ENCODE results near the gene CCDC197.

Gene CCDC197

GRCh38 chr14:93957751-93958566 is 39.1 kb upstream of the CCDC197 start:
- Mint-ChIP-seq H3K27me3 (no peaks in the 10 kb centered on the region), H3K27ac (peak overlapping the region; percentile 92 to 100), H3K9me3 (no peaks in the 10 kb centered on the region), H3K4me3 (peak overlapping the region; percentile 93 to 97), H3K4me1 (peaks cover 100% of the 10 kb centered on the region)
- DNase-seq, result peak in 1 of 2 donors; percentile 39
- no peak for ATAC-seq

- no peaks in the 10 kb centered on the region for H3K9me3 Mint-ChIP-seq
- H3K4me1 Mint-ChIP-seq, result peaks cover 100% of the 10 kb centered on the region
- ATAC-seq (no peak), DNase-seq (no peak)
- H3K27me3 Mint-ChIP-seq, result no peaks in the 10 kb centered on the region
- H3K4me3 Mint-ChIP-seq, result peak overlapping the region; percentile 87 to 97
- peak overlapping the region; percentile 98 to 100 for H3K27ac Mint-ChIP-seq
These were observed 38.4 kb upstream of the CCDC197 start for GRCh38 chr14:93958567-93959238.

- peak; percentile 94 to 98 for DNase-seq
- Mint-ChIP-seq H3K4me3 (peak overlapping the region; percentile 87 to 97), H3K27me3 (no peaks in the 10 kb centered on the region), H3K9me3 (peaks cover under 1% of the 10 kb centered on the region in 2 donors), H3K27ac (peak overlapping the region; percentile 98 to 100), H3K4me1 (peaks cover 100% of the 10 kb centered on the region)
- ATAC-seq, result peak; percentile 86
These were observed 37.6 kb upstream of the CCDC197 start for GRCh38 chr14:93959239-93960107.

GRCh38 chr14:93960108-93960475 is 37.0 kb upstream of the CCDC197 start:
- ATAC-seq (peak; percentile 24), DNase-seq (peak in 1 of 2 donors; percentile 55)
- Mint-ChIP-seq H3K9me3 (peaks cover 7% of the 10 kb centered on the region in 2 donors), H3K4me3 (peak overlapping the region; percentile 87 to 97), H3K27me3 (no peaks in the 10 kb centered on the region), H3K4me1 (peaks cover 100% of the 10 kb centered on the region), H3K27ac (peak overlapping the region; percentile 98 to 100)

DNA sequence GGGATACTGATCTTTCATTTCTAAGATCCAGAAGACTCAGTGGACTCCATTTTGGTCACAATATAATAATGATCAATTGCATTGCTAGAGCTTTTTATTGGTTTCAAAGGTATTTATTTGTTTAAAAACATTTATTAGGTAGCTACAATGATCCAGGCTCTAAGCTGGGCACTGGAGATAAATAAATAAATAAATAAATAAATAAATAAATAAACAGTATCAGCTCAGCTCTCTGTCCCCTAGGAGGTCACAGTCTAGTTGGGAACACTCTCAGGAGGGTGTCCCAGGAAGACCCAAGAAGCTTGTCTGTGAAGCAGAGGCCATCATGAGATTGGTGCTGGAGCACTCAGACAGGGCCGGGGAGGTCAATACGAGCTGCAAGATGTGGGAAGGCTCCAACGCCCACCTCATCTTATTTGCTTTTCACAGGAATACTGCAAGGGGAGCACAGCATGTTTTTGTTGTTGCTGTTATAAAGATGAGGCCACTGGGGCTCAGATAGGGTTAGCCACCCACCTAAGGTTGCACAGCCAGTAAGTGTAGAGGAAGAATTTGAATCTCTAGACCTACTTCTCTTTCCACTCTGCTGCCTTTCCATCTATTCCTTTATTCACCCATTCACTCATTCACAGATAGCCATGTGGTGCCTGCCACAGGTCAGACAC is 36.2 kb upstream of the CCDC197 start:
- Mint-ChIP-seq H3K27me3 (no peaks in the 10 kb centered on the region), H3K27ac (peak overlapping the region; percentile 98 to 100), H3K9me3 (peaks cover 13 to 15% of the 10 kb centered on the region in 2 donors), H3K4me1 (peaks cover 100% of the 10 kb centered on the region), H3K4me3 (peak overlapping the region; percentile 87 to 97)
- no peak for ATAC-seq
- no peak for DNase-seq

DNA sequence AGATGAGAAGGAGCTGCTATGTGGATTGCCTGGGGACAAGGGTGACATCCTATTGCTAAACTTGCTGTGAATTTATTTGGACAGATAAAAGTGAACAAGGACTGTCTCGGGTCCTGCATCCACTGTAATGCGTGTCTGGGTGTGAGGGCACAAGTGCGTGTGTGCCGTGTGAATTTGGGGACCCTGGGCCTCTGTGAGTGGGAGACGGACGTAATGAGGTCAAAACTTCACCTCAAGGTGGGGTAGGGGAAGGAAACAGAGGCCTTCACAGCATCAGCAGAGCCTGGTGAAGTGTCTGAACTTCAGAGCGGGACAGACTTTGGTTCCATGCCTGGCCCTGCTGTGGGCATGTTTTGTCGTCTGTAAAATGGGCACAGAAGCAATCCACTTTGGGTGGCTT is 35.5 kb upstream of the CCDC197 start:
- ATAC-seq, result no peak
- DNase-seq, result no peak
- H3K4me3 Mint-ChIP-seq, result peak overlapping the region; percentile 69 to 80
- peaks cover 13 to 17% of the 10 kb centered on the region in 2 donors for H3K9me3 Mint-ChIP-seq
- H3K27me3 Mint-ChIP-seq, result no peaks in the 10 kb centered on the region
- peaks cover 100% of the 10 kb centered on the region for H3K4me1 Mint-ChIP-seq
- peak overlapping the region; percentile 88 to 91 for H3K27ac Mint-ChIP-seq

DNA sequence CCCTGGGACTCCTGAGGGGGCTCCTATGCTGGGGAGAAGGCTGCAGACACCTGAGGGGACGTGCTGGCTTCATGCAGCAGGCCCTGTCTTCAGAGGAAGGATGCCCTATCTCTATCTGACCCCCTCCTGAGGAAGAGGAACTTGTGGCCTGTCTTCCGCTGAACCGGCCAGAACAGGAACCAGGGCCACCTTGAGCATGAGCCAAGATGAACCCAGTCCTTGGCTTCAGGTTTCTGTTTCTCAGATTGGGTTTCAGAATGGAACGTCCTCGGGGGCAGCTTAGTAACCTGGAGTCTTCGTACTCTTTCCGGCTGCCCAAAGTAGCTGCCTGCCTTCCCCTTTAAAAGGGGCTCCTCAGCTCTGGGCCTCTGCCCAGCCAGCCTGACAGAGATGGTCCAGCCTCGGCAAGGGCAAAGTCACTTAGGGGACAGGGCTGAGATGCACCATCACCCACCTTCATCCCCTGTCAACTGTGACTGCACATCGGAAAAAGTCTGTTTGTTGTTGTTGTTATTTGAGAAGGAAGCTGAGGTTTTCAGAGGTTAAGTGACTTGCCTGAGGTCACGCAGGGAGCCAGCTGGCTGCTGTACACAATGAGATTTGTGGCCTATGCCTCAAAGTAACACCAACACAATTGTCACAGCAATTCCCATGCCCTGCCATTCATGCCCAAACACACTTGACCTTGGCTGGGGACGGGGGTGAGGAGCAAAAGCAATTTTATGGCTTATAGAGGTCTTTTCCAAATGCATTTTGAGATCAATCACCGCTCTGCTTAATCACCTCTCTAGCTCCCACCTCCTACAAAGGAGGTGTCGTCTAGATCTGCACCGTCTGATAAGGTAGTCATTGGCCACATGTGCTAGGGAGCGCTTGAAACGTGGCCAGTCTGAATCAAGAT is 34.1 kb upstream of the CCDC197 start:
- H3K9me3 Mint-ChIP-seq, result peaks cover 13 to 17% of the 10 kb centered on the region in 2 donors
- DNase-seq, result peak; percentile 63 to 73

GRCh38 chr14:93963692-93964091 is 33.4 kb upstream of the CCDC197 start:
- Mint-ChIP-seq H3K9me3 (peaks cover 13 to 17% of the 10 kb centered on the region in 2 donors), H3K27ac (peak overlapping the region; percentile 94 to 99), H3K27me3 (no peaks in the 10 kb centered on the region), H3K4me1 (peaks cover 100% of the 10 kb centered on the region), H3K4me3 (peak overlapping the region; percentile 52 to 78)
- no peak for ATAC-seq
- no peak for DNase-seq

More for the DNA sequence above, 34.1 kb upstream of the CCDC197 start:
- H3K4me3 Mint-ChIP-seq, result peak overlapping the region; percentile 72 to 78
- H3K27me3 Mint-ChIP-seq, result no peaks in the 10 kb centered on the region
- H3K4me1 Mint-ChIP-seq, result peaks cover 100% of the 10 kb centered on the region
- peak; percentile 55 for ATAC-seq
- H3K27ac Mint-ChIP-seq, result peak overlapping the region; percentile 94 to 99

DNA sequence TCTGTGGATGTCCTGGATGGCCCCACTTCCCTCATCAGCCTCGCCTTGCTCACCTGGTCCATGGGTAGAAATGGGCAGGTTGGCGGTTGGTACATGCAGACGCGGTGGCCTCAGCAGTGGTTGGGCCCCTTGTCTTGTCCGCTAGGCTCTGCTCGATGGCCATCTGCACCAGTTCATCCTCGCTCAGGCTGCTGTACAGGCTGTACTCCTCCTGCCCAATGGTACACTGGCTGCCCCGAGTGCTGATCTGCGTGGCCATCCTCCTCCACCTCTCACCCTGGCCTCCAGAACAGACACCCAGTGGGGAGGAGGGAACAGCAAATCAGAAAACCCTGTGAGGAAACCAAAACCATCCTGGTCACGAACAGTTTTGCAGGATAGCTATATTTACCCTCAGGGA is 32.8 kb upstream of the CCDC197 start:
- DNase-seq, result no peak
- no peak overlapping the region for H3K27ac Mint-ChIP-seq
- H3K4me3 Mint-ChIP-seq, result no peak overlapping the region
- ATAC-seq, result no peak
- peaks cover 100% of the 10 kb centered on the region for H3K4me1 Mint-ChIP-seq
- H3K27me3 Mint-ChIP-seq, result no peaks in the 10 kb centered on the region
- peaks cover 13 to 17% of the 10 kb centered on the region in 2 donors for H3K9me3 Mint-ChIP-seq

GRCh38 chr14:93964820-93965286 is 32.2 kb upstream of the CCDC197 start:
- DNase-seq, result no peak
- peaks cover 13 to 17% of the 10 kb centered on the region in 2 donors for H3K9me3 Mint-ChIP-seq
- no peak overlapping the region for H3K27ac Mint-ChIP-seq
- no peak overlapping the region for H3K4me3 Mint-ChIP-seq
- ATAC-seq, result no peak
- no peaks in the 10 kb centered on the region for H3K27me3 Mint-ChIP-seq
- H3K4me1 Mint-ChIP-seq, result peaks cover 100% of the 10 kb centered on the region

- peak overlapping the region in 1 of 2 donors; percentile 75 for H3K27ac Mint-ChIP-seq
- H3K27me3 Mint-ChIP-seq, result no peaks in the 10 kb centered on the region
- no peak overlapping the region for H3K4me3 Mint-ChIP-seq
- DNase-seq (no peak), ATAC-seq (no peak)
- peaks cover 100% of the 10 kb centered on the region for H3K4me1 Mint-ChIP-seq
- peaks cover 13 to 17% of the 10 kb centered on the region in 2 donors for H3K9me3 Mint-ChIP-seq
These were observed 31.7 kb upstream of the CCDC197 start for GRCh38 chr14:93965287-93965821.

DNA sequence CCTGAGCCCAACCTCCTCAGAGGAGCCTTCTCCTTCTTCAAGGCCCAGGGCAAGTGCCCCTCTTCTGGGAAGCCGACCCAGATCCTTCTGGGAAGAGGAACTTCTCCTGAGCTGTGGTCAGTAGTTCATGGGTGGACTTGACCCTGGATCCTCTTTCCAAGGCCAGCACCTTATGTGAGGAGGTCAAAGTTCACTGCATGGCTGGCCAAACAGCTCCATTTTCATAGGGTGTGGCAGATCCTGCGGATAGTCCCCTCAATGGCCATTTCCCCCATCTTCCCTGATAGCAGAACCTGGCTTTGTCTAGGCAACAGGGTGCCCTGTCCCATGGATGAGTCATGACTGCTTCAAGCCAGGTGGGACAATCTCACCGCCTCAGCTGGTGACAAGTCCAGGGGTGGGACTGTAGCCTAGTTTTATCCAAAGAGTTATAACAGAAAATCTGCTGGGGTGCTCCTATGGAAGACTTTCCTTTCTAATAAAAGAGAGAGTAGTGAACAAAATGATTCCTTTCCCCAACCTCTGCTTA is 31.1 kb upstream of the CCDC197 start:
- DNase-seq (no peak), ATAC-seq (no peak)
- no peak overlapping the region for H3K4me3 Mint-ChIP-seq
- H3K27ac Mint-ChIP-seq, result peak overlapping the region in 1 of 2 donors; percentile 75
- peaks cover 13 to 17% of the 10 kb centered on the region in 2 donors for H3K9me3 Mint-ChIP-seq
- peaks cover 100% of the 10 kb centered on the region for H3K4me1 Mint-ChIP-seq
- no peaks in the 10 kb centered on the region for H3K27me3 Mint-ChIP-seq

DNA sequence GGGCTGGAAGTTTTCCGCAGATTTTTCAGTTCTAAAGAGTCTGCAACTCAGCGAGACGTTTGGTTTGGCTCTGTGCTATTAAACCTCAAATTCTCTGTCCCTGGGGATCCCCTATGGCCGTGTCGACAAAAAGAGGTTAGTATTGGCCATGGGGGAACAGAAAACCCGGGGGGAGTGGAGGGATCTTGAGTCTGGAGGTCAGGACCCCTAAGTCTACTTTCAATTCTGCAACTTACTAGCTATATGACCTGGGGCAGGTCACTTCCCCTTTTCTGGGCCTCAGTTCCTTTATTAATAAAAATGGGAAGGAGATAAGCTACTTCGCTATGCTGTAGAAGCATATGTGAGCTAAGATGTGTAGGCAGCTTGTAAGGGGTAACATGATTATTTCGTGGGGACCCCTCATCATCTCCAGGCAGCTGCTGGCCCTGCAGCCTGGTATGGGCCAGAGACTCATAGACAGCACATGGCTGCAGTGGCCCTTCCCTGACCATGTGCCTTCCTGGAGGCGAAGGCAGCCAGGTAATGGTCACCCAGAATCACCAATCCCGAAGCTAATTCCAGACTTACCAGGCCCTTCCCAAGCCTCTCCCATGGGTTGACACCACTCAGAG is 29.4 kb upstream of the CCDC197 start:
- no peak overlapping the region for H3K4me3 Mint-ChIP-seq
- H3K27me3 Mint-ChIP-seq, result no peaks in the 10 kb centered on the region
- no peak for ATAC-seq
- DNase-seq, result no peak
- no peak overlapping the region for H3K27ac Mint-ChIP-seq
- peaks cover 13 to 17% of the 10 kb centered on the region in 2 donors for H3K9me3 Mint-ChIP-seq
- H3K4me1 Mint-ChIP-seq, result peaks cover 100% of the 10 kb centered on the region

Data from stimulated activated naive CD8-positive, alpha-beta T cell treated with anti-CD3 and anti-CD28 coated beads, Interleukin-15, amount 100 ng/mL, for 72 hours (primary cell).